Ectodermal cell (in vitro differentiated cells): ENCODE results near the gene CLEC4F.
"Not testable (repeated sequence)": the region's sequence is repeated elsewhere in the genome, so short reads cannot be mapped to it uniquely, and the experiment has no call there.

Source experiments
- H3K27ac ChIP-seq: 2 replicates; pipeline ENCODE4 v1.7.0; 2013; ENCODE audit warnings: mild to moderate bottlenecking, low read depth, low read length; ENCODE audit not compliant: insufficient read depth, poor library complexity, severe bottlenecking
- H3K27me3 ChIP-seq: 2 replicates; pipeline ENCODE4 v1.7.0; 2013; ENCODE audit warnings: mild to moderate bottlenecking, low read length; ENCODE audit not compliant: insufficient read depth, control insufficient read depth, poor library complexity, severe bottlenecking
- H3K36me3 ChIP-seq: one replicate; pipeline ENCODE4 v1.7.0; 2013; ENCODE audit warnings: low read length; ENCODE audit not compliant: control insufficient read depth, insufficient read depth
- H3K4me1 ChIP-seq: one replicate; pipeline ENCODE4 v1.7.0; 2013; ENCODE audit warnings: low read length; ENCODE audit not compliant: control insufficient read depth, insufficient read depth
- H3K4me3 ChIP-seq: 2 replicates; pipeline ENCODE4 v1.7.0; 2013; ENCODE audit warnings: low read depth, low read length, control low read depth; ENCODE audit not compliant: insufficient read depth
- H3K9me3 ChIP-seq: 2 replicates; pipeline ENCODE4 v1.7.0; 2013; ENCODE audit warnings: mild to moderate bottlenecking, low read length, moderate library complexity; ENCODE audit not compliant: control insufficient read depth
- WGBS, 2 experiments: methylation state at CpG; one replicate each; pipeline ENCODE4 v1.1.7; 2013; ENCODE audit warnings: missing lambda C conversion rate in 2 of 2; 5-methylcytosine and 5-hydroxymethylcytosine counted together

The CLEC4F gene

GRCh38 chr2:70806013-70806412 lies 14.4 kb downstream of the CLEC4F start:
- H3K4me1 ChIP-seq, result no peaks in the 10 kb centered on the region
- H3K27ac ChIP-seq, result no peak overlapping the region
- no peaks in the 10 kb centered on the region for H3K9me3 ChIP-seq
- 89 to 91% methylated on average over 3 to 4 of the region's 5 CpGs for WGBS, 2 experiments
- no peaks in the 10 kb centered on the region for H3K36me3 ChIP-seq
- H3K27me3 ChIP-seq, result no peaks in the 10 kb centered on the region
- H3K4me3 ChIP-seq, result no peak overlapping the region

- H3K9me3 ChIP-seq, result no peaks in the 10 kb centered on the region
- H3K27ac ChIP-seq, result no peak overlapping the region
- H3K4me3 ChIP-seq, result no peak overlapping the region
- 79 to 82% methylated on average over 10 of the region's 10 CpGs for WGBS, 2 experiments
- H3K4me1 ChIP-seq, result peaks cover 8% of the 10 kb centered on the region
- no peaks in the 10 kb centered on the region for H3K36me3 ChIP-seq
- no peaks in the 10 kb centered on the region for H3K27me3 ChIP-seq
Observed at GRCh38 chr2:70801607-70802263, 18.7 kb downstream of the CLEC4F start.

- H3K36me3 ChIP-seq, result no peaks in the 10 kb centered on the region
- H3K4me1 ChIP-seq, result peaks cover 19% of the 10 kb centered on the region
- H3K27me3 ChIP-seq, result no peaks in the 10 kb centered on the region
- WGBS, 2 experiments, result 90 to 91% methylated on average over 2 of the region's 2 CpGs
- H3K9me3 ChIP-seq, result no peaks in the 10 kb centered on the region
- no peak overlapping the region for H3K27ac ChIP-seq
- no peak overlapping the region for H3K4me3 ChIP-seq
Observed at GRCh38 chr2:70799706-70800105, 20.7 kb downstream of the CLEC4F start.

- not testable (repeated sequence) for H3K36me3 ChIP-seq, H3K9me3 ChIP-seq, H3K27ac ChIP-seq, H3K4me3 ChIP-seq
- peaks cover 11% of the 10 kb centered on the region for H3K27me3 ChIP-seq
- H3K4me1 ChIP-seq, result peaks cover 19% of the 10 kb centered on the region
- WGBS, 2 experiments, result 86 to 93% methylated on average over 3 of the region's 3 CpGs
Observed at GRCh38 chr2:70797996-70798395, 22.4 kb downstream of the CLEC4F start.

GRCh38 chr2:70797506-70797905 lies 22.9 kb downstream of the CLEC4F start:
- Histone ChIP-seq H3K9me3 (no peaks in the 10 kb centered on the region), H3K27ac (no peak overlapping the region), H3K4me1 (peaks cover 19% of the 10 kb centered on the region), H3K27me3 (peaks cover 15% of the 10 kb centered on the region), H3K36me3 (no peaks in the 10 kb centered on the region), H3K4me3 (no peak overlapping the region)
- WGBS, 2 experiments, result 69 to 72% methylated on average over 2 of the region's 2 CpGs

- H3K9me3 ChIP-seq, result no peaks in the 10 kb centered on the region
- WGBS, 2 experiments, result 73 to 87% methylated on average over 1 of the region's 1 CpG
- H3K4me3 ChIP-seq, result no peak overlapping the region
- H3K4me1 ChIP-seq, result peaks cover 19% of the 10 kb centered on the region
- peaks cover 28% of the 10 kb centered on the region for H3K27me3 ChIP-seq
- no peaks in the 10 kb centered on the region for H3K36me3 ChIP-seq
- no peak overlapping the region for H3K27ac ChIP-seq
Observed at GRCh38 chr2:70796262-70796661, 24.1 kb downstream of the CLEC4F start.

GRCh38 chr2:70795164-70795995 lies 25.0 kb downstream of the CLEC4F start:
- no peaks in the 10 kb centered on the region for H3K36me3 ChIP-seq
- 75 to 79% methylated on average over 4 of the region's 4 CpGs for WGBS, 2 experiments
- H3K27me3 ChIP-seq, result peaks cover 37% of the 10 kb centered on the region
- H3K4me3 ChIP-seq, result no peak overlapping the region
- H3K9me3 ChIP-seq, result no peaks in the 10 kb centered on the region
- H3K4me1 ChIP-seq, result peaks cover 19% of the 10 kb centered on the region
- H3K27ac ChIP-seq, result no peak overlapping the region

- Histone ChIP-seq H3K36me3 (no peaks in the 10 kb centered on the region), H3K4me3 (no peak overlapping the region), H3K27me3 (peaks cover 56% of the 10 kb centered on the region), H3K4me1 (peaks cover 19% of the 10 kb centered on the region), H3K9me3 (no peaks in the 10 kb centered on the region), H3K27ac (no peak overlapping the region)
- WGBS, 2 experiments, result 92 to 100% methylated on average over 1 of the region's 2 CpGs
Observed at GRCh38 chr2:70793450-70793849, 26.9 kb downstream of the CLEC4F start.

GRCh38 chr2:70790136-70790828 lies 30.1 kb downstream of the CLEC4F start, which contains the start of gene FIGLA:
TSS of gene FIGLA (minus strand) at chr2:70790643. CDS start at chr2:70790638, 5 bp downstream.
- Histone ChIP-seq H3K4me1 (no peaks in the 10 kb centered on the region), H3K27me3 (peaks cover 83% of the 10 kb centered on the region), H3K27ac (no peak within 1 kb of the TSS), H3K4me3 (peak within 1 kb of the TSS; percentile 27), H3K9me3 (no peaks in the 10 kb centered on the region), H3K36me3 (no peaks in the 10 kb centered on the region)
- 1 to 2% methylated on average over 69 of the region's 69 CpGs for WGBS, 2 experiments
